ENCODE results near the gene SNX19. TPM values are rescaled to one million over a fixed set of nuclear protein-coding genes. Genes with fewer than 3 reads are reported as not detected.
A peak's percentile ranks its signal among the peaks of the same experiment; 100 is the strongest.

SNX19 gene
- total and polyA plus RNA-seq, 2 of the 4 experiments (the other 2 are of a cell fraction), result 35.9 to 113 TPM

- H2AFZ ChIP-seq (replicated peaks; ENCODE audit: low read length, poor library complexity), result no peak overlapping the region
- H2BK5ac ChIP-seq (ENCODE audit: low read depth, low read length, poor library complexity, severe bottlenecking), result no peak overlapping the region
- no peak overlapping the region; the same call in 1 of the 2 replicates for H3K4ac ChIP-seq (ENCODE audit: low read depth, low read length)
- H3K9me1 ChIP-seq (ENCODE audit: insufficient read depth, low read length), result peaks cover 14% of the 10 kb centered on the region
- no peak overlapping the region for H2BK20ac ChIP-seq (ENCODE audit: low read depth, low read length)
- no peaks in the 10 kb centered on the region for H3K9me3 ChIP-seq (ENCODE audit: control insufficient read depth, insufficient read depth, low read length)
- H4K5ac ChIP-seq (ENCODE audit: low read depth, low read length), result no peak overlapping the region
- intact Hi-C loops (cut with micrococcal nuclease) (no loop called here), dilution Hi-C loops (cut with HindIII; ENCODE audit: low sequenced_read_pairs, unreplicated experiment) (no loop called here), in situ Hi-C loops (cut with MboI; ENCODE audit: low sequenced_read_pairs) (loop anchor here (10.0 kb wide), 1 partner anchor 694 kb away; no protein-coding TSS in a partner anchor)
- WGBS, 2 experiments (ENCODE audit: extremely low coverage in 2 of 2, insufficient read length in 1 of 2), result 67% methylated on average over 1 of the region's 4 CpGs; no CpG with 5 or more reads in 1 of the 2 experiments
- CTCF ChIA-PET, result interaction anchor here (1.7 kb wide), 1 partner anchor 17 kb away, joined by 4 read pairs; the partner anchor contains the start of gene SNX19
- H4K20me1 ChIP-seq (ENCODE audit: insufficient read depth, low read length), result peaks cover 4% of the 10 kb centered on the region
- DNase-seq, result no peak
- H3K4me2 ChIP-seq (ENCODE audit: low read depth, low read length), result no peak overlapping the region
- H4K91ac ChIP-seq (ENCODE audit: insufficient read depth, low read depth, low read length), result peak overlapping the region; percentile 44; the same call in 1 of the 2 replicates
- H2BK120ac ChIP-seq (ENCODE audit: low read depth, low read length), result peak overlapping the region; percentile 16; the same call in 1 of the 2 replicates
- no peak overlapping the region for H2AK9ac ChIP-seq (replicated peaks; ENCODE audit: low read depth, low read length, poor library complexity)
- no peak overlapping the region for H3K18ac ChIP-seq (ENCODE audit: low read depth, low read length)
- TF ChIP-seq RCOR1 (IDR thresholded peaks at IDR 0.05; ENCODE audit: insufficient replicate concordance, low read length), result no peak
- TF ChIP-seq CEBPB (IDR thresholded peaks at IDR 0.05; ENCODE audit: low read depth, low read length), result no peak
- TF ChIP-seq CTCF (conservative IDR thresholded peaks at IDR 0.05; ENCODE audit: low read depth, low read length), result no peak
- TF ChIP-seq CHD1 (IDR thresholded peaks at IDR 0.05; ENCODE audit: low read depth, low read length), result no peak
- TF ChIP-seq SMC3 (IDR thresholded peaks at IDR 0.05; ENCODE audit: low read depth, low read length), result no peak
- TF ChIP-seq NFE2L2 (IDR thresholded peaks at IDR 0.05; ENCODE audit: low read depth, low read length), result no peak
- no peak for TF ChIP-seq MAZ (IDR thresholded peaks at IDR 0.05; ENCODE audit: borderline replicate concordance, low read depth, low read length)
- no peak for TF ChIP-seq POLR2A (IDR thresholded peaks at IDR 0.05; ENCODE audit: low read depth, low read length)
- TF ChIP-seq RAD21 (IDR thresholded peaks at IDR 0.05; ENCODE audit: low read length), result no peak
- no peak for TF ChIP-seq BHLHE40 (IDR thresholded peaks at IDR 0.05; ENCODE audit: low read depth, low read length)
- H4K8ac ChIP-seq (ENCODE audit: low read depth in 2 of 2, low read length in 2 of 2), result peak overlapping the region; percentile 41 to 73; a peak in 2 of 4 replicates
- H3K79me1 ChIP-seq (ENCODE audit: low read depth in 1 of 2, low read length in 2 of 2), result peaks cover 24 to 32% of the 10 kb centered on the region in 2 experiments
- no TSS peak for BruUV-seq (replicated peaks)
- peaks cover 16% of the 10 kb centered on the region for H3K4me1 ChIP-seq (ENCODE audit: control insufficient read depth, insufficient read depth, low read length)
- H3K27ac ChIP-seq (ENCODE audit: insufficient read depth, low read length), result no peak overlapping the region
- no peak overlapping the region for H2AK5ac ChIP-seq (ENCODE audit: low read depth, low read length)
- H3K9ac ChIP-seq (ENCODE audit: low read depth, low read length), result no peak overlapping the region
- no peak overlapping the region for H3K23ac ChIP-seq (ENCODE audit: low read depth, low read length)
- H3K14ac ChIP-seq (replicated peaks; ENCODE audit: low read depth, low read length), result no peak overlapping the region
- H3K27me3 ChIP-seq (ENCODE audit: control insufficient read depth, insufficient read depth, low read length), result no peaks in the 10 kb centered on the region
- POLR2A ChIA-PET (ENCODE audit: unreplicated experiment), result no interaction called here
- H2BK15ac ChIP-seq (ENCODE audit: low read depth, low read length), result peak overlapping the region; percentile 23; the same call in 1 of the 3 replicates
- no peak overlapping the region for H3K4me3 ChIP-seq (ENCODE audit: insufficient read depth, low read depth, low read length)
- peaks cover 40% of the 10 kb centered on the region for H3K36me3 ChIP-seq (ENCODE audit: control insufficient read depth, insufficient read depth, low read length)
- no peak overlapping the region for H3K56ac ChIP-seq (ENCODE audit: extremely low read depth, insufficient read depth, low read length)
- no peak for ATAC-seq (ENCODE audit: low read depth)
Measured at GRCh38 chr11:130899106-130899505, 17.2 kb downstream of the SNX19 start.
